GM12873 (cell line): ENCODE results near the gene EBLN1.

Experiments
- CTCF ChIP-seq: IDR thresholded peaks from 2 replicates; pipeline ENCODE4 v1.5.1; 2012; ENCODE audit warnings: low read depth, mild to moderate bottlenecking, moderate library complexity, low read length, control low read depth; ENCODE audit not compliant: insufficient read depth; ENCODE audit errors: missing control alignments

EBLN1 gene

GRCh38 chr10:22217842-22218241, at the start of gene EBLN1:
EBLN1 (minus strand) TSS chr10:22218015; CDS start chr10:22209983, 8,032 bp downstream.
- no peak for TF ChIP-seq CTCF

- no peak for TF ChIP-seq CTCF
These were observed 48.2 kb upstream of the EBLN1 start for GRCh38 chr10:22265839-22266537.

GRCh38 chr10:22263106-22263505, 45.3 kb upstream of the EBLN1 start:
- TF ChIP-seq CTCF, result no peak

- TF ChIP-seq CTCF, result peak; percentile 28
These were observed 41.5 kb upstream of the EBLN1 start for GRCh38 chr10:22259280-22259679.

GRCh38 chr10:22258471-22258870, 40.7 kb upstream of the EBLN1 start:
- TF ChIP-seq CTCF, result no peak

GRCh38 chr10:22253580-22253882, 35.7 kb upstream of the EBLN1 start:
- TF ChIP-seq CTCF, result no peak

GRCh38 chr10:22252801-22253579, 35.2 kb upstream of the EBLN1 start:
- no peak for TF ChIP-seq CTCF
